Spinal cord (tissue), 10 donors: Measurements from ENCODE around the gene PC. TPM values are rescaled to one million over a fixed set of nuclear protein-coding genes. Genes with fewer than 3 reads are reported as not detected.

Experiments
- DNase-seq, 6 donors: peaks; one replicate each; pipeline versions ENCODE4 v3.0.0 to v3.0.0-alpha.2; 2013 to 2015; ENCODE audit warnings: low spot score in 6 of 6, low read depth in 4 of 6
- H3K27ac ChIP-seq: one replicate; pipeline ENCODE4 v1.5.1; 2013; ENCODE audit warnings: low read depth, low read length, control low read depth
- H3K27me3 ChIP-seq: one replicate; pipeline ENCODE4 v1.6.1; 2013; ENCODE audit warnings: low read length; ENCODE audit not compliant: control insufficient read depth, insufficient read depth
- H3K36me3 ChIP-seq: one replicate; pipeline ENCODE4 v1.6.1; 2013; ENCODE audit warnings: low read length; ENCODE audit not compliant: control insufficient read depth, insufficient read depth
- H3K4me1 ChIP-seq: one replicate; pipeline ENCODE4 v1.6.1; 2013; ENCODE audit warnings: low read length; ENCODE audit not compliant: control insufficient read depth, insufficient read depth
- H3K4me3 ChIP-seq: one replicate; pipeline ENCODE4 v1.5.1; 2013; ENCODE audit warnings: low read depth, low read length, control low read depth
- H3K9me3 ChIP-seq: one replicate; pipeline ENCODE4 v1.6.1; 2013; ENCODE audit warnings: low read length; ENCODE audit not compliant: control insufficient read depth, insufficient read depth
- WGBS: methylation state at CpG from one replicate; pipeline ENCODE4 v1.1.5; 2013; ENCODE audit warnings: missing lambda C conversion rate; ENCODE audit not compliant: insufficient coverage; 5-methylcytosine and 5-hydroxymethylcytosine counted together
- polyA plus RNA-seq, 2 donors: library from polyadenylated mRNA; unstranded; fragments of 120-200 nt; gene quantifications; one replicate each; pipeline ENCODE4 v1.2.1, GENCODE V29; 2013; ENCODE audit not compliant: insufficient read length in 2 of 2
- total RNA-seq, 2 donors: library from RNA; depleted of rRNA in 1 of 2; stranded (reverse); fragments of 120-200 nt in 1 of 2; fragments of >200 nt in 1 of 2; gene quantifications; one replicate each; pipeline versions ENCODE4 v1.2.3 to v1.2.4, GENCODE V29; 2013 to 2014
- donor health status: healthy.

Gene PC
- total and polyA plus RNA-seq, 4 donors = 33.9 to 71.8 (median 54.5) TPM

GRCh38 chr11:66850235-66850587, 108.0 kb downstream of the PC start:
- DNase-seq = no peak
- Histone ChIP-seq H3K4me1 (peaks cover 11% of the 10 kb centered on the region), H3K9me3 (no peaks in the 10 kb centered on the region), H3K36me3 (peaks cover 88% of the 10 kb centered on the region), H3K27me3 (no peaks in the 10 kb centered on the region), H3K27ac (no peak overlapping the region), H3K4me3 (no peak overlapping the region)
- WGBS = 97% methylated on average over 10 of the region's 10 CpGs

GRCh38 chr11:66849501-66850234, 108.5 kb downstream of the PC start:
- no peak overlapping the region for H3K27ac ChIP-seq
- peaks cover 11% of the 10 kb centered on the region for H3K4me1 ChIP-seq
- peaks cover 91% of the 10 kb centered on the region for H3K36me3 ChIP-seq
- no peaks in the 10 kb centered on the region for H3K9me3 ChIP-seq
- no peaks in the 10 kb centered on the region for H3K27me3 ChIP-seq
- DNase-seq = no peak
- H3K4me3 ChIP-seq = no peak overlapping the region
- 92% methylated on average over 21 of the region's 22 CpGs for WGBS

GRCh38 chr11:66848671-66849500, 109.3 kb downstream of the PC start:
- H3K4me3 ChIP-seq = no peak overlapping the region
- H3K9me3 ChIP-seq = no peaks in the 10 kb centered on the region
- no peak overlapping the region for H3K27ac ChIP-seq
- H3K4me1 ChIP-seq = peaks cover 17% of the 10 kb centered on the region
- peaks cover 90% of the 10 kb centered on the region for H3K36me3 ChIP-seq
- H3K27me3 ChIP-seq = no peaks in the 10 kb centered on the region
- no peak for DNase-seq
- WGBS = 91% methylated on average over 28 of the region's 28 CpGs

GRCh38 chr11:66847461-66848232, 110.5 kb downstream of the PC start:
- peaks cover 80% of the 10 kb centered on the region for H3K36me3 ChIP-seq
- H3K9me3 ChIP-seq = no peaks in the 10 kb centered on the region
- WGBS = 89% methylated on average over 9 of the region's 14 CpGs
- H3K4me3 ChIP-seq = no peak overlapping the region
- no peak for DNase-seq
- H3K27ac ChIP-seq = no peak overlapping the region
- H3K27me3 ChIP-seq = no peaks in the 10 kb centered on the region
- peaks cover 22% of the 10 kb centered on the region for H3K4me1 ChIP-seq

- Histone ChIP-seq H3K27me3 (no peaks in the 10 kb centered on the region), H3K36me3 (peaks cover 70% of the 10 kb centered on the region), H3K4me3 (no peak overlapping the region), H3K27ac (no peak overlapping the region), H3K4me1 (peaks cover 31% of the 10 kb centered on the region), H3K9me3 (no peaks in the 10 kb centered on the region)
- WGBS = 94% methylated on average over 4 of the region's 4 CpGs
- DNase-seq = no peak
Measured at GRCh38 chr11:66846671-66847091, 111.5 kb downstream of the PC start.

- no peaks in the 10 kb centered on the region for H3K27me3 ChIP-seq
- no peaks in the 10 kb centered on the region for H3K9me3 ChIP-seq
- H3K36me3 ChIP-seq = peaks cover 62% of the 10 kb centered on the region
- peaks cover 35% of the 10 kb centered on the region for H3K4me1 ChIP-seq
- no peak overlapping the region for H3K4me3 ChIP-seq
- WGBS = 80% methylated on average over 6 of the region's 9 CpGs
- H3K27ac ChIP-seq = no peak overlapping the region
- DNase-seq = no peak
Measured at GRCh38 chr11:66845876-66846212, 112.3 kb downstream of the PC start.

- peak in 1 of 6 donors; percentile 0 for DNase-seq
- WGBS = 94% methylated on average over 6 of the region's 15 CpGs
- H3K9me3 ChIP-seq = no peaks in the 10 kb centered on the region
- H3K27ac ChIP-seq = no peak overlapping the region
- H3K27me3 ChIP-seq = no peaks in the 10 kb centered on the region
- peaks cover 56% of the 10 kb centered on the region for H3K36me3 ChIP-seq
- no peak overlapping the region for H3K4me3 ChIP-seq
- H3K4me1 ChIP-seq = peaks cover 35% of the 10 kb centered on the region
Measured at GRCh38 chr11:66845143-66845875, 112.9 kb downstream of the PC start.

- H3K4me3 ChIP-seq = peak overlapping the region; percentile 92
- no peak for DNase-seq
- H3K27me3 ChIP-seq = no peaks in the 10 kb centered on the region
- peaks cover 35% of the 10 kb centered on the region for H3K4me1 ChIP-seq
- WGBS = 91% methylated on average over 12 of the region's 12 CpGs
- peaks cover 55% of the 10 kb centered on the region for H3K36me3 ChIP-seq
- no peaks in the 10 kb centered on the region for H3K9me3 ChIP-seq
- no peak overlapping the region for H3K27ac ChIP-seq
Measured at GRCh38 chr11:66844496-66845142, 113.6 kb downstream of the PC start.
